HG03045 (cell line): ENCODE results near the gene NR3C2.
"Not testable (repeated sequence)": the region's sequence is repeated elsewhere in the genome, so short reads cannot be mapped to it uniquely, and the experiment has no call there.

ENCODE experiments used
- ATAC-seq: cut with Tn5 transposase; IDR thresholded peaks from one replicate; pipeline ENCODE4 v1.9.1; 2021; ENCODE audit warnings: mild to moderate bottlenecking, moderate library complexity; ENCODE audit not compliant: unreplicated experiment

Gene NR3C2

DNA sequence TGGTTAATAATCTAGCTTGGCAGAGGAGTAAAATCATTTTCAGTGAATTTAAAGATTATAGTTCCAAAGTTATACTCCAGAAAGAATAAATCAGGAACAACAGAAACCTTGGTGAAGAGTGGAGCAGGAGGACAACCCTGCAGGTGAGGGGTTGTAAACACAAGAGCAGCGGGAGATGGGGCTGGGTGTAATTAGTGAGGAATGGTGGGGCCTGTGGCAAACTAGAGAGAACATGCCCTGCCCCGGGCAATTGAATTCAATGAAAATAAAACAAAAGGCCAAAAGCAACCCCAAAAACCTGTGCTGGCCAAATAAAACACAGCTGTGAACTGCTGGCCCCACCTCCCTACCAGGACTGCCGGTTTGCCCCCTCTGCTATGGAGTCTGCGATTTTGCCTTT is 325.2 kb downstream of the NR3C2 start:
- ATAC-seq, result no peak

DNA sequence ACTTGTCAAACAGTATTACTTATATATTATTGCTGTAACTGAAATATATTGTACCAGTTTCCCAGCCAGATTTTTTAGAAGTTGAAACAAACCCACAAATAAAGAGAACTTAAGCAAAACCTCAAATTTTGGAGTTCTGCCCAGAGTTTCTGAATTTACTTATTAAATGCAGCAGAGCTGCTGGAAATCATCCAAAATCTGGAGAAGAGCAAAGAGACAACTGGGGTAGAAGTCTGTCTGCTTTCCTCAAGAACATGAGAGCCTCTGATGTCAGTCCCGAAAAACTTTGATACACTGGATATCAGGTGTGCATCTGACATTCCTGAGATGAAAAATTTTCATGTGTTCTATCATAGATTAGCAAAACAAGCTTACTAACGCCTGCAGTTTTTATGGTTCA is 325.9 kb downstream of the NR3C2 start:
- no peak for ATAC-seq

DNA sequence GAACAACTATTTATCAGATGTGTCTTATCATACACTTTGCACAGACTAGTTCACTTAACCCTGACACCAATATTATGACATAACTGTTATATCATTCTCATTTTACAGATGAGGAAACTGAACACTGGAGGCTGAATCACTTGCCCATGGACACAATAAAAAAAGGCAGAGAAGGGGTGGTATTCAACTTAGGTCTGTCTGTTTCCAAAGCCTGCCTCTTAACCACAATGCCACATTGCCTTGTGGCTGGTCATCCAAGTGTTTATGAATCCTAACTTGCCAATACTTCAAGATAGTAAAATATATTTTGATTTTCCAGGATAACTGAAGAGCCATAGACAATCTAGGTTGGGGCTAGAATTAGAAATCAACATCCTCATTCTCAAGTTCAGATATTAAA is 327.8 kb downstream of the NR3C2 start:
- ATAC-seq, result no peak

DNA sequence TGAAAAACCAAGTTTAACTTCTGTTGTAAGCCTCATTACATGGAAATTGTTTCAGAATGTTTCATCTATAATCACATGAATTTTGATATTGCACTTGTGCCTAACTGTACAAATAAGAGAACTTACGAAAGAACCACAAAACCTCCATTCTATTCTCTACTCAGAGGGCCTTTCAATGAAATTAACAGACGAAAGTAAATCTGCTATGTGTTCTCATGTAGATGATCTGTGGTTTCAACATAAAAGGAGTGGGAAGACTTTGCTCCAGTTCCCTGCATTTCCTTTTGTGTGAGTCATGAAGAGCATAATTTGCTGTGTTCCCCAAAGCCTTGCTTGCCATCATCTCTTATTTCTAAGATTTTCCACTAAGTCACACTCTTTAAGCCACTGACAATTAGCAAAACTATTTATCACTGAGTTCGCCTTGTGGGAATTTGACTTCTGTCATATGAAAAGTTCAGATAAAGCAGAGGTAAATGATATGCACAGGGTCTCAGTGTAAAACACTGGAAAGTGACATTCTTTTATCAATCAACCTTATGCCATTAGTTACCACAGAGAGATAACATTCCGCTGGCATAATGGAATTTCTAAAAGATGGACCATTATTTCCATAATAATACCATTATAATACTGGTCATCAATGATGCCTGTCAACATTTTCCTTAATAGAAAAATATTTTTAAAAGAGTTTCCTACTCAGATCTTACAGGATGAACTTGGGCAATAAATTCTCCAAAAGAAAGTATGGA is 329.8 kb downstream of the NR3C2 start:
- no peak for ATAC-seq

DNA sequence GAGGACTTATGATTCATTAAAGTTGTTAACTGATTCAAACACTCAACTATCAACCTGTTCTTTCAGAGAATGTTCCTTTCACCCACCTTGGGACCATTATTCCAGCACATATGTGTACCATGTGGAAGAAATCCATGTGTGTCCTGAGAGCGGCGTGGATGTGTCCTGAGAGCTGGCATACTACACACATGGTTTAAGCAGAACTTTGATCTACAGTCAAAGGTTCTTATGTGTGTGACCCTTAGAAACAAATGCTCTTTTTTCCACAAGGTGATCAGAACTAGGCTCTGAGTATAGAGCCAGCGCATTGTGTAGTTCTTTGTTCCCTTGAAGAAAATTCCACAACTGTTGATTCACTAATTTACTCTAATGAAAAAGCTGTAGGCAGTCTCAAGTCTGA is 332.0 kb downstream of the NR3C2 start:
- no peak for ATAC-seq

DNA sequence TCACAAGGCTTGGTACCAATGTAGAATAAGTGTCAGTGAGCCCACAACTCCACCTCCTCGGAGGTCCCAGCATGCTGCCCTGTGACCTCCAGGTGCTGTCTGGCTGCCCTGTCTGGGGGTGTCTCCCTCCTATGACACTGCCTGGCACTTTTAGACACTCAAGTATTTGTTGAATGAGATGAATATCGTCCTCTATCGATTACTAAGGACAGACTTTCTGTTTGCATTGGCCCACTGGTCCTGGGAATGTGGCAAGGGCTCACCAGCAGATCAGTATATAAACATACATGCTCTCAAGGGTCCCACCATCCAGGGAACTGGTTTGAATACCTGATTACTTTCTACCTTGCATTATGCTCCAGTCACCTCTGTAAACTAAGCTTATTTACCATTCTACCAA is 333.0 kb downstream of the NR3C2 start:
- ATAC-seq, result no peak

DNA sequence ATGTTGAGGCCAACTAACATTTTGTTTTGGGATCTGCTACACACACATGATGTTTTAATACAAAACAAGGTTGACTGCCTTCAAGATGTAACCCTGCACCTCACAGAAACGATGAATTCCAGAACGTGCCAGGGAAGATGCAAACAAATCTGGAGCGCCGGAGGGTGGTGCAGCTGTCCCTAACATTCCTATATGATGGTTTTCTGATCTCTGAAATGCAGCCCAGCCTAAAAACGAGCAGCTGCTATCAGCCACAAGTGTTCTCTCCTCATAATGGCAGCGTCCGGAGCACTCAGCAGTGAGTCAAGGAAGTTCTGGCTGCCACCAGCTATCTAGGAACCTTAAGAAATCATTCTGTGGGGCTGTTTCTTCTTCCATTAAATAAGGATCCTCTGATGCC is 333.4 kb downstream of the NR3C2 start:
- ATAC-seq, result no peak

DNA sequence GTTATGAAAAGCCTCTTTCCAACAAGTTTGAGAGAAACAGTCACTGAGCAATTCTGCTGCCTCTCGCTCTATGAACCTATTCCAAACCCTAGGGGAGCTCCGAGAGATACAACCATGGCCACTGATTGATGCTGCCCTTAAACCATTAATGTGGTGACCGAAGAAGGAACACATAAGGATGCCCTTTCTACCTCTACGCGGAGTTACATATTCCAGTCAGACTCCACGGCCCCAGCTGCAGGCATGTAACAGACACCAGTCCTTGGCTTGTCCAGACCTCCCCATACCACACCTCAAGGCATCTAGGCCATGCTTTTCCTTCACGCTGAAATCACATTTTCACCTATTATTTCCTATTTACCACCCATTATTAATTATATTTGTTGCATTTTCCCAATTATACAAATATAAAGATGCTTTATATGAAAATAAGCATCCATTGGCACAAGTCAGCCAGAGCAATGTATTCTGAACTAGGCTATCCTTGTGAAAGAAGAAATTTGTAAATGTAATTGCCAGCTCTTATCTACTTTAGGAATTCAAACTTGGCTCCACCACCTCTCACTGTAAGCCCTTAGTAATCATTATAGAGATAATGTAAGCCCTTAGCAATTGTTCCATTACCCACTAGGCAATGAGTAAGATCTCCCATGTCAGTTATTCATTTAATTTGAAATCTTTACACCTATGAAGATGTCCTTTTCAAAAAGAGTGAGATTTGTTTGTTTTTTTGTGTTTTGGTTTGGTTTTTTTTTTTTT is 338.4 kb downstream of the NR3C2 start:
- no peak for ATAC-seq

DNA sequence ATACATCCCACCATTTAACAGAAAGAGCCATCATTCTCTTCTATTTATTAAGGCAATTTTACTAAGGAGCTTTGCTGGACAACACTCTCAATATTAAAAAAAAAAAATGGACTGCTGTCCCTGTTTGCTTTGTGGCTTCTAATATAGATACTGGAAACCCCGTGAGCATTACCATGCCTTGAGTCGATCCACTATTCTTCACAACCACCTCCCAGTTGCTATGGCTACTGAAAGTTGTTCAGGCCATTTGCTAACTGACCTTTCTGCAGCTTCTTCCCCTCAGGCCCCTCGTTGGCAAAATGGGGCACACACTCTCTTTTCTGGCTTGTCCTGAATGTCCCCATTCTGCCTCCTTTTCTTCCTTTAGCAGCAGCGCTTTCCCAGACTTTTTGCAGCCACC is 340.4 kb downstream of the NR3C2 start:
- no peak for ATAC-seq

DNA sequence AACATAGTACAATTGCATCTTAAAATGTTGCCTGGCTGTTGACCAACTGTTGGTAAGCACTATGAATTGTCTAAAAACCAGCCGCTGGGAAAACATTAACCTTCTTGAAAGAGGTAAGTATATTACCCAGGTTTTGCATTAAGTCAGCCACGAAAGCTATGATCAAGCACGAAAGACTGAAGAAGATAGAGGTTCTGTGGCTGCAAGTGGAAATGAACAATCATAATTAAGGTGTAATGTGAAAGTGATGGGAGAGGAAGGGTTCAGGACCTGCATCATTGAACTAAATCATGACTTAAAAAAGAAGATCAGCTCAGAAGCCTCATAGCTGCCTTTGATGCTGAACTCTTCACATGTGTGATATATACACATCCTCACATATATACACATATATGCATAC is 341.0 kb downstream of the NR3C2 start:
- no peak for ATAC-seq

DNA sequence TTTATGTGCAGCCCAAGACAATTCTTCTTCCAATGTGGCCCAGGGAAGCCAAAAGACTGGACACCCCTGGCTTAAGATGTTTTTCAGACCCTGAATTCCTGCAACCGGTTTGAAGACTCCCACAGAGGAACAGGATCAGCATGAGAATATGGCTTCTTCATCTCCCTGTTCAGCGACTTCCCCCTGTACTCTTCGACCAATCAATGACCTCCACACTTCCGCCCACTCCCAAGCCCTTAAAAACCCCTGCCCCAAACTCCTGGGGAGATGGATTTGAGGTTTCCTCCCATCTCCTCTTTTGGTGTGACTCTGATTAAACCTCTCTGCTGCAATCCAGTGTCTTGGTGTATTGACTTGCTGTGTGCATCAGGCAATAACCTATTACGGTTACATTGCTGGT is 344.4 kb downstream of the NR3C2 start:
- ATAC-seq, result no peak

DNA sequence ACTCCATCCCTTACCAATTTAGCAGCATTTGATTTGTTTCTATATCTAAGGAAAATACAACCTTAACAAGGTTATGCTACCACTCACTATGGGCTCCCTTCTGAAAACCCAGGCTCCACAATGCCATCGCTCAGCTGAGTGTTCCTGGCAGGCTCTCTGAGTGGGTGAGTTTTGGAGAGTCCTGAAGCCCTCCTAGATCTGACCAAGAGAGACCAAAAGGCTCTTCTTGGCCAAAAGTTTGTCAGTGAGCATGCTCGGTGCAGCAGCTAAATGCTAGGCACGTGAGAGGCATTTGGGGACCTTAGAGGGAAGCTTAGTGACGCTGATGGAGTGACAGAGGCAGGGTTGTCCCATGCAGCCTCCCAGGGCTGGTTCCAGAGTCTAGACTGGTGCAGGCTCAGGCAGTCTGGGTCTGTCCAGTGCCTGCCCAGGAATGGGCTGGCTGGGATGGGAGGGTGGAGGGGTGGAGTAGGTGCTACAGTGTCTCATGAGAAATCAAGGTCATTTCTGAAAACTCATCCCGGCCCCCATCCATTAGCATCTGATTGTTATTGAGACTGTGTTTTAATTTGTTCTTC is 346.8 kb downstream of the NR3C2 start:
- no peak for ATAC-seq

DNA sequence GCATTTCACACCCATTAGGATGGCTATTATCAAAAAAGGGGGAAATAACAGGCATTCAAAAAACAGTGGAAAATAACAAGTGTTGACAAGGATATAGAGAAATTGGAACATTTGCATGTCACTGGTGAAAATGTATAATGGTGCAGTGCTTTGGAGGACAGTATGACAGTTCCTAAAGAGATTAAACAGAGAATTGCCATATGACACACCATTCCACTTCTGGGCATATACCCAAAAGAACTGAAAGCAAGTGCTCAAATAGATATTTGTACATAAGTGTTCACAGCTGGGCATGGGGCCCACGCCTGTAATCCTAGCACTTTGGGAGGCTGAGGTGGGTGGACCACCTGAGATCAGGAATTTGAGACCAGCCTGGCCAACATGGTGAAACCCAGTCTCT is 348.1 kb downstream of the NR3C2 start:
- no peak for ATAC-seq

DNA sequence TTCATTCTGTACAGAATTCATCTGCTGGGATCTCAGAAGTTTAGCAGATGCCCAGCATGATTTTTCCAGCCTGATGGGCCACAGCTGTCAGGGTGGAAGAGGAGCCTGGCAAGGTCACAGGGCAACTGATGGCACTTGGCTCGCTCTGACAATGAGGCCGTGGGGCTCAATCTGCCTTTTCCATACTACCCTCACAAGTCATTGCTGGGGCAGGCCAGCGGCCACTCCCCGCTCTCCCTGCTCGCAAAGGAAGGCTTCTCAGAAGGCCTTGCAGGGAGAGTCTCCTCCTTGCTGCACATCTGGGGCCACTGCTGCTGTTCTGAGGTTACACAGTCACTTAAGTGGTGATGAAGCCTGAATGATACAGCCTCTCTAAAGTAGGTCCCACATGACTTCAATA is 349.1 kb downstream of the NR3C2 start:
- ATAC-seq, result no peak

DNA sequence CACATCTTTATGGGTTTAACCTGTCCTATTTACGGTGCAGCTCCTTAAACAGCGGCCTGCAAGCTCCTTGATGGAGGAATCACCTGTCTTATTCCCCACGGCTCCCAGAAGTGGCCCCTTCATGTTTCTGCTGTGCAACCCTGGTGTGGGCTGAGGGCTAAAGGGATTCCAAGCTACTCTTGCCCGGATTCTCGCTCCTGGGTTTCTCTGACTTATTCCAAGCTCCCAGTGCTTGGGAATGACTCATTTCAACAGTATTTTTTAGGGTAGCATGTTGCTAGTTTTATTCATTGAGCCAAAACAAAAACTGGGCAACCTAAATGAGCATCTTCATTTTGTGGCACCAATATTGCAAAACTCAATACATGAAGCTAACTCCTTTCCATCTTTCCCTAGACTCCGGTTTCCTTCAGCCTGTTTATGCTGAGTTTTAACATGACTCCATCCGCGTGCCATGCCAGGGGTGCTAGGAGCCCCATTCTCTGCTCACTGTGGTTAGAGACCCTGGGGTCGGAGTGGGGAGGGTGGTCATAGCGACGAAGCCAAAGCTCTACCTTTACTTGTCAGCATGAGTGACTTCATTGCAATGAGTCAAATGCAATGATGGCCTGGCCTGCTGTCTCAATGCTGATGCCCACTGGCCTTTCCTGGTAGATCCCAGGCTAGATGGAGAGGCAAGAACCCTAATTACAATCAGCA is 349.7 kb downstream of the NR3C2 start:
- no peak for ATAC-seq

DNA sequence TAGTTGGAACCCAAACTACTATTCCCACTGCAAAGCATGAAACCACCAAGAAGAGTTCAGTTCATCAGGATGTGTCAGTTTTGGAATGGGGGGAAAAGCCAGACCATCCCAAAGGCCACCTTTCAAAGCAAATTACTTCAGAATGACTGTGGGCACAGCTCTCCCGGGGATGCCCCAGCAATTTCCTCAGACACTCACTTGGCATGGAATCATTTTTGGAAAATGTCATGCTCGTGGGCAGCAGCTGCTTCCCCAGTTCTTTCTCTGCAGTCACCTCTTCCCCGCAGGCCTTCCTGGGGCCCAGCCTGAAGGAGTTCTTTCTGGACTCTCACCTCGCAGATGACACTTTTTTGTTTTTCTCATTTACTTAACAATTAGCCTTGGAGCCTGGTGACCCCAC is 350.3 kb downstream of the NR3C2 start:
- ATAC-seq, result no peak

DNA sequence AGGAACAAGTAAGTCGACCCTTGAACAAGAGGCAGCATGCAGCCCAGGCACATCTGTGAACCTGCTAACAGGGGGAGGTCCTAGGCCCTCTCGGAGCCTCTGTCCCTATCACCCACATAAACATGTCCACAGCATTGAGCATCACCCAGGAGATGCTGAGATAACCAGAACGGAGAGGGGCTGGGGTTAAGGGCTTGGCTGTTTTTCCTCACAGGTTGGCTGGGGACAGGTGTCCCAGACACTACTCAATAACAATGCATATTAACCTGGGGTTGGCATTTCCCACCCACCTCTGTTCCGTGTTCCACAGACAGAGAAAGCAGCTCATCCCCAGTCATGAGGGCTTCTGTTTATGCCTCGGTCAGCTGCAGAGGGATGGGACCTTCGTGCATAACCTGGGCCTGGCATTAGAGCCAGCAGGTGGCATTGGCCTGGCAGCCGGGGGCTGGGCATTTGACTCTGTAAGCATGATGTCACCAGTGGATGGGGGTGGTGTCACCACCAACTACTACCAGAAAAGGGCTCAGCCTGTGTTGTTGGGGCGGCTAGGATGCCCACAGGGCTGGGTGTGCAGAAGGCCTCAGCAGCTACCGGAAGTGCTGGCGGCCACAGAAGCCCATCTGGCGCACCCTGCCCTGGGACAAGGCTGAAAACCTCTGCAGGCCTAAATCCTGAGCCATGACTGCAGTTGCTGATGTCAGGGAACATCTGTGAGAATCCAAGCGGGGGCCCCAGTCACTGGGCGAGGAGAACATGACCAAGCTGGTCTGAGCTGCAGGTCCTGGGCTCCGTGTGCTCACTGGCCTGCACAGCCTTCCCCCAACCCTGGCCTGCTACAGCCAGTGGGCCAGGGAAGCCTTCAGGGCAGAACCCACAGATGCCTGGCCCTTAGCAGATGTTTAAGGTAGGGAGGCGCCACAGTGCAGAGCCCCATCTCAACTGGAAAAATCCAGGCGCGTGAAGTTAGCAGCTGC is 351.4 kb downstream of the NR3C2 start:
- no peak for ATAC-seq

DNA sequence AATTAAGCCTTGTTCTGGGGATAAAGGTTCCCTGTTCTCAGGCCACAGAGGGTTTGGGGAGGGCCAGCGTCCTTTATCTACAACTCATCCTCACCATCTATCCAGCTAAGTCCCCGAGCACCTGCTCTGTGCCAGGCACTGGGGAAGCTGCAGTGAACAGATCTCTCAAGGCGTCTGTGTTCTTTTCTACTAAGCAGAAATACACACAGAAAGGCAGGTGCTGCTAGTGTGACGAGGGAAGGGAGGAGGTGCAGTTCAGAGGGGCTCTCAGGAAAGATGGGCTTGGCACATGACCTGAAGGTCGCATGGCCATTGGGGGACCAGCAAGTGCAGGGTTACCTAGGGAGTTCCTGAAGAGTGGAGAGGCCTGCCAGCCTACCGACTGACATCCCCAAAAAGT is 352.2 kb downstream of the NR3C2 start:
- no peak for ATAC-seq

DNA sequence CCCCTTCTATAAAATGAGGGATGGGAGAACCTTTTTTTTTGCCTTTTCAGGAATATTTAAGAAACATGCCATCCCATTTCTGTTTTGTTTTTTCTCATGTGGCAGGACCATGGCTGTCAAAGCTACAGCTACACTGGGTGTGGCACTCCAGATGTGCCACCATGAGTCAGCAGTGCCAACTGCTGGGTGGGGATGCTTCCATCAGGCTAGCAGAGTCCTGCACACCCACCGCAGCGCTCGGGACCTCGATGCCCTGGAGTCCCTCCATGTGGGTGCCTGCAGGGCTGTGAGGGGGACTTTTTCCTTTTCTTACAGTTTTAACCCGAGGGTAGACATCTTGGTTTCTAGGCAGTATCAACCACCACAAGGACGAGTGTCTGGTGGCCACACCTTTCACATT is 352.6 kb downstream of the NR3C2 start:
- ATAC-seq, result no peak

DNA sequence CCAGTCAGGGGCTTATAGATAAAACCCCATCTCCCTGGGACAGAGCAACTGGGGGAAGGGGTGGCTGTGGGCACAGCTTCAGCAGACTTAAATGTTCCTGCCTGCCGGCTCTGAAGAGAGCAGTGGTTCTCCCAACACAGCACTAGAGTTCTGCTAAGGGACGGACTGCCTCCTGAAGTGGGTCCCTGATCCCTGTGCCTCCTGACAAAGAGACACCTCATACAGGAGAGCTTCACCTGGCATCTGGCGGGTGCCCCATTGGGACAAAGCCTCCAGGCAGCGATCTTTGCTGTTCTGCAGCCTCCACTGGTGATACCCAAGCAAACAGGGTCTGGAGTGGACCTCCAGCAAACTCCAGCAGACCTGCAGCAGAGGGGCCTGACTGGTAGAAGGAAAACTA is 359.1 kb downstream of the NR3C2 start:
- ATAC-seq, result not testable (repeated sequence)

DNA sequence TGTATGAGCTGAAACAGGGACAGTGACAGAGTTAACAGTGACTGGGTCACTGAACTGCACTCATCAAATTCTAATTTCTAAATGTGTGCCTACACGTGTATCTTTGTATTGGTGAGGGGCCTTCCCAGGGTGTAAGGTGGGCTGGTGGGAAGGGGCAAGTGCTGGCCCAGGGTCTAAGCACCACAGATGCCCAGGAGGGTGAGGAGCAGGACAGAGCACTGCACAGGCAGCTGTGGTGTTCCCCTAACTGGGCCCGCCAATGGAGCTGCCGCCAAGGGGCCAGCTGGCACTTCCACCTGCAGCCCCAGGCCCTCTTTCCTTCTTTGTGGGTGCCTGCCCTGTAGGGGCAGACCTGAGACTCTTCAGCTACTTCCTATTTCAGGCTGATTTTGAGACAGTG is 360.5 kb downstream of the NR3C2 start:
- ATAC-seq, result no peak
